NCI-H2171 (cell line): ENCODE data around the gene PRKAG2.

Experiments used
- DNase-seq: peaks from one replicate; lab custom pipeline; 2025; lab: John Stamatoyannopoulos, UW

The PRKAG2 gene

GRCh38 chr7:151900986-151901621, 24.2 kb upstream of the PRKAG2 start:
- DNase-seq, result no peak

- no peak for DNase-seq
Observed at GRCh38 chr7:151900591-151900985, 23.7 kb upstream of the PRKAG2 start.

- DNase-seq, result no peak
Observed at GRCh38 chr7:151899513-151900360, 22.8 kb upstream of the PRKAG2 start.

DNA sequence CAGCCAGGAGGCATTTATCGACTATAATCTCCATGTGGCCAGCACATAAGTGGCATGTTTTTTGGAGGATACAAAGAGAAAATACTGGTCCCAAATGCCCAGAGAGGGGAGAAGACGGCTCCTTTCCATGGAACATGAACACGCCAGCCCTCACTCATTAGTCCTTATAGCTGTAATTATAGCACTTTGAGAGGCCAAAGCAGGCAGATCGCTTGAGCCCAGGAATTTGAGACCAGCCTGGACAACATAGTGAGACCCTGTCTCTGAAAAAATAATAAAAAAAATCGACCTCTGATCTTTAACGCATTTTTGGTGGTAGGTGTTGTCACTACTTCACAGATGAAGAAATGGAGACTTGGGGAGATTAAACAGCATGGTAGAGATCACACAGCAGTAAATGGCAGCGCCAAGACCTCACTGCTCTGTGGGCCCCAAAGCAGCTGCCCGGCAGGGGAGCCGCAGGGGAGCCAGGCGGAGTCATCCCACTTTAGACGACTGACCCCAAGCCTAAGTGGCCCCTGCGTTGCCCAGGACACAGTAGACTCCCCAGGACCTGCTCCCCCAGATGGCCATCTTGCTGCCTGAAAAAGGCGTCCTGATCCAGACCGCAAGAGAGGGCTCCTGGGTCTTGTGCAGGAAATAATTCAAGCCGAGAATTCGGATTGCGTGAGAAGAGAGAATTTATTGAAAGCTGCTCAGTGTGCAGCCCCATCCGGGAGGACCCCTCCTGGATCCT, 21.2 kb upstream of the PRKAG2 start:
- no peak for DNase-seq

DNA sequence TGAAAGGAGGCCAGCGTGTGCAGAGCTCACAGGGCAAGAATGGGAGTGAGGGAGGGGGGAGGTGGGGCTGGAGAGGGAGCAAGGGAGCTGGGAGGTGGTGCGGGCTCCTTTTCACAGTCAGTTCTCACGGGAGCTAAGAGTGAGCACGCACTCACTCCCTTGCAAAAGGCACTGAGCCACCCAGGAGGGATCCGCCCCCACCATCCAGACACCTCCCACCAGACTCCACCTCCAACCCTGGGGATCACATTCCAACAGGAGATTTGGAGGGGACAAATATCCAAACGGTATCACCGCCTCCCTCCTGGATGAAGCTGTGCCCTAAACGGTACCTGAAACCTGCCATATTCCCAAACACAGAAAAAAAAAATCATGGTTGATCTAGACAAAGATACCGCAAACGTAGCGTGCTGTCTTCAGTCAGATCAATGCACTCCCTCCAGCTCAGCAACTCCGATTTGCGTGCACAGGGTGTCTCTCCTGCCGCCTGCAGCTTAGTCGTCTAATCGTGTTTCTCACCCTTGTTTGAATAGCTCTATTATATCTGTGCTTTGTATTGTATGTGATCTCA, 20.3 kb upstream of the PRKAG2 start:
- no peak for DNase-seq

DNA sequence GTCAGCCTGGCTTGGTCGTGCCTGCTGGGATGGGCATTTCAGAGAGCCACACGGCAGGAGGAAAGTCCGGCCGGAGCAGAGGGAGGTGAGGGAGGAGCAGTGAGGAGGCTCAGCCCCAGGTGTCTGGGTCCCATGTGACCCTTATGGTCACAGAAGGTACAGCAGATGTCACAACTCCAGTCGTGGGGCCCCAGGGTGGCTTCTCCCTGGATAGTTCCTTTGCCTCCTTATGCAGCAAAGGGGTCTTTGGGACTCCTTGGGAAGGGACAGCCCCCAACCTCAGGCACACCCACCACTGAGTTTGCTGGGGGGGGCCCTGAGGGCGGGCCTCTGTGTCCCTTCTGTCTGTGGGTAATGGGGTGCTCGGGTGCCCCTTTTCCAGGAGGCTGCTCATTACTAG, 19.6 kb upstream of the PRKAG2 start:
- no peak for DNase-seq

GRCh38 chr7:151896086-151896485, 19.2 kb upstream of the PRKAG2 start:
- no peak for DNase-seq

DNA sequence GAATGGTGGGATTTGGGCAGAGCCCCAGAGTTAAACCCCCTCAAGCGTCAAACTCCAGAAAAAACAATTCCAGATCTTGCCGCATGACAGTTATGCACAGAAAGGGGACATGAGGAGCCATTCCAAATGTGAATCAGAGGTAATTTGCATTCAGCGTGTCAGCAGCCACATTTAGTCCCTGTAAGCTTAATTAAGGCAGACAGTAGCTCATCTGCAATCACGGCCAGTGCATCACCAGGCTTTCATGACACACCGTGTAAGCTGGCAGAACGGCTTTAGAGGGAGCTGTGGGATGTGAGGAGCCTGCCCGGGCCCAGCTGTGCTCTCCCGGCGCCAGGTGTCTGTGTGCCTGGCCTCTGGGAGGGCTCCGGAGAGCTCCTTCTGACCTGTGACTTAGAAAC, 18.7 kb upstream of the PRKAG2 start:
- no peak for DNase-seq

GRCh38 chr7:151895008-151895630, 18.2 kb upstream of the PRKAG2 start:
- no peak for DNase-seq

- no peak for DNase-seq
Observed at GRCh38 chr7:151894111-151895007, 17.4 kb upstream of the PRKAG2 start.

DNA sequence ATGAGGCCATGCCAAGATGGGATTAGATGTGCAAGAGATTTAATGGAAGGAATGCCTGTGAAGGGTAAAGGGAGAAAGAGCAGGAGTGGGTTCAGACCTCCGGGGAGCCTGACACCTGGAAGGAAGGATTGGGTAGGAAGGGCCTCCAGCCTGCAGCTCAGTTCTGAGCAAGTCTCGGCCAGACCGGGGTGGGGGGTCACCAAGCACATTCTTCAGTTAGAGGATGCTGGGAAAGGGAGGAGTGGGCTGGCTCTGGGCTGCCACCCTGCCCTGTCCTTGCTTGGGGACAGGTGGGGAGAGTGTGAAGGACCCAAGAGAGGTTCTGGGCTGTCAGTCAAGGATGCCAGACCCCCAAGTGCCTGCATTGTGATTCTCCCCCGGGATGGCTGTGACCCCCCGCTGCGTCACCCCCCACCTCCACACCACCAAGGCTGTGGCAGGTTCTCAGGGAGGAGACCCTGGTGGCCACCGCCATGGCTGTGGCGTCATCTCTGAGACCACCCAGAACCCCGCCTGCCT, 16.5 kb upstream of the PRKAG2 start:
- no peak for DNase-seq

DNA sequence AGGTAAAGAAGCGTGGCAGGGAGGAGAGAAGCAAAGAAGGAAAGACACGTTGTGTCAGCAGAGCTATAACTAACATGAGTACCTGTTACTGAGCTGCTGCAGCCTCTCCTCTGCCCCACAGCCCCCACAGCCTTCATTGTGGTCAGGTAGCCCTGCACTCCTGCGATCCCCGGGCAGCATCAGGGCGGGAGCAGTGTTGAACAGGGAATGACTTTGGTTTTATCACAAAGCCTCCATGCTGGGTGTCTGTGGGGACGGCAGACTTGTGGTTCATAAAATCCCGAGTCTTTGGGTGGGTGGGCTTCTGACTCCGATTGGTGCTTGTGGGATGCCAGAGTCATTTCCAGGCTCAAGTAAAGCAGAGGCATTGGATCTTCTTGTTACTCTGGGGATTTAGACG, 14.8 kb upstream of the PRKAG2 start:
- DNase-seq, result no peak

GRCh38 chr7:151891182-151891581, 14.3 kb upstream of the PRKAG2 start:
- no peak for DNase-seq

DNA sequence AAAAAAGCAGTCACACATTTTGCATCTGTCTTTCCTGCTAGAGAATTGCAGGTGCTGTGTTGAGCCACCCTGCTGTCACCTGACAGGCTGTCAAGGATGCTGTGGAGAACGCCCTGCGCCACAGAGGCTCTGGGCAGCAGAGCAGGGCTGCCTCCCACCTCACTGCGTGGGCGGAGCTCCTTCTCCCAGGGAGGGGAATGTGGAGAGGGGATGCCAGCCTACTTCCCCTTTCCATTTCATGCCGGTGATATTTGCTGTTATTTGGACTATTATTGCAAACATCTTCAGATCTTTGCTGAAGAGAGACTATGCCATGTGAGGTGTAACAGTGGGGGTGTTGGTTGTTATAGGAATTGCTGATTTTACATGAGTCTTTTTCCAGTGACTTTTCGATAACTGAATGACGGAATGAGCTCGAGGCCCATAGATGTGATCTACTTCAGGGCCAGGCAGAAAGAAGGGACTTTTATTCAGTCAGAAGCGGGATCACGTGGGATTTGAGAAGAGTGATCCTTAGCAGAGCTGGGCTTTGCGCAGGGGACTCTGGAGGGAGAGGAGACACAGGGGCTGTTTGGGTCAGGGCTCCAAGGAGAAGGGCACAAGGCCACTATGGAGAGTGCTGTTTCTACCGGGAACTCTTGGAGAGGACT, 13.6 kb upstream of the PRKAG2 start:
- no peak for DNase-seq

DNA sequence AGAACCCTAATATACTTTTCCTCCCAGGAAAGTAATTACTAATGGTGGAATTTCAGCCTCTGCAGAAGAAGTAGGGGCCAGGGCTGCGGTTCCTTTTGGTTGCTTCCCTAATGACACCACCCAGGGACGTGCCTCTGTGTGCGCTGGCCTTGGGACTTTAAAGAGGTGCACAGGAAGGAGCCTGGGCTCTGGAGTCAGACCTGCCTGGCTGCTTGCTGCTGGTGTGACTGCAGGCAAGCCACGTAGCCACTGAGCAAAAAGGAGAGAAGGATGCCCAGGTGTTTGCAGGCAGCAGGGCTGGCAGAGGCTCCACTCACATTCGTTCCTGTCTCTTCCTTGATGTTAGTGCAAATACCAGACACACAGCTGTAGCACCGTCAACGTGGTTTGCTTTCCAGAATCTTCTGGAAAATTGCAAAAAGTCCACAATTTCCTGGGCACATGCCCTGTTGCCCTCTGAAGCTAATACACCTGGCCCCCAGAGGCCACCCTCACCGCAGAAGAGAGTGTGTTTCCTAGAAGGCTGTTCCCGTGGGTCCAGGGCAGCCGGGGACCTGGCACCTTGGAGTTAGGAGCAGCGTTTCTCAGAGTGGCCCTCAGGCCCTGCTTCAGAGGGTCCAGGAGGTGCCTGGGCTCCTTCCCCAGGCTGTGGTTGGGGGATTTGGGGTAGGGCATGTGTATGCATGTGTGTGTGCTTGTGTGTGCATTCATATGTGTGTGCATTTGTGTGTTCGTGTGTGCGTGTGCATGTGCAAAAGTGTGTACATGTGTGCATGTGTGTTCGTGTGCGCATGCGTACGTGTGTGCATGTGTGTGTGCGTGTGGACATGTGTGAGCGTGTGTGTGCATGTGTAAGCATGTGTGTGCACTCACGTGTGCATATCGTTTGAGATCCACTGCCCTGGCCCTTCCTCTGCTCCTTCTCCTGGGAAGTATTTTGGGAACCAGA, 12.8 kb upstream of the PRKAG2 start:
- DNase-seq, result no peak

- DNase-seq, result no peak
Observed at GRCh38 chr7:151888079-151889067, 11.5 kb upstream of the PRKAG2 start.

GRCh38 chr7:151886783-151887182, 9.9 kb upstream of the PRKAG2 start:
- no peak for DNase-seq

DNA sequence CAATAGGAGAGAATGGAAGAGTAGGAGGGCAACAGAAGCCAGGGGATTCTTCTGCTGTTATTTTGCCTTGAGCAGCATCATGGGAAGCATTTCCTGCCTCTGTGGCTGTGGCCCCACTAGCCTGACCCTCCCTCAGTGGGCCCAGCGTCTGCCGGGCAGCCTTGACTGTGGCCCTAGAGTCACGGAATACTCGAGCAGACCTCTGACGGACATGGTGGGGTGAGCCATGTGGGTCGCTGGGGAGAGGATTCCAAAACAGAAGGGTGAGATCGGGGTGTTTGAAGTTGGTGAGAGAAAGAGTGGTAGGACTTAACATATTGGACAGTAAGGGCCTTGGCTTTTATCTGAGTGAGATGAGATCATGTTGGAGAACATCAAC, 8.3 kb upstream of the PRKAG2 start:
- no peak for DNase-seq
